ENCODE data around the gene GPR15.
"Not testable (repeated sequence)": the region's sequence is repeated elsewhere in the genome, so short reads cannot be mapped to it uniquely, and the experiment has no call there.

The GPR15 gene

DNA sequence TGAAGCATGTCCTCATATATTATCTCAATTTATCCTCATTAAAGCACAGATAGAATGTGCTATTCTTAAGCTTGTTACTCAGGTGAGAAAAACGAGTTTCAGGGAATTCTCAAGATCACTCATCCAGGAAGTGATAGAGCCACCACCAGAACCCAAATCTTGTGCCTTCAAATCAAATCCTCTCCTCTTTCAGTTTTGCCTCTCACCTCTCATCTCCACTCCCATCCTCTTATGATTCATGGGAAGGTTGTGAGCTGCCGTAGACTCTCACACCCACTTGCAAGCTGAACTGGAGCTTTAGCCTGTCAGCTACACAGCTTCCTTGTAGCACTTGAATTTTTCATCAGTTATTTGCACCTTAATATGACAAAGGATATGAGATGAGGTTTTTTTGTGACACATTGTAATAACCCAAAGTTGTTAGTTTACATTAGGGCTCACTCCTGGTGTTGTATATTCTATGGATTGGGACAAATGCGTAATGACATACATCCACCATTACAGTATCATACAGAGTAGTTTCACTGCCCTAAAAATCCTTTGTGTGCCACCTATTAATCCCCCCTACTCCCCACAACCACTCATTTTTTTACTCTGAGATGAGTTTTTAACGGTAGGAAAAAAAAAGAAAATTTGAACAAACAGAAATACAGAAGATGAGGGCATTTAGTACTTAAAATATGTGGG, 25.7 kb downstream of the GPR15 start:
- DNase-seq: no peak

DNA sequence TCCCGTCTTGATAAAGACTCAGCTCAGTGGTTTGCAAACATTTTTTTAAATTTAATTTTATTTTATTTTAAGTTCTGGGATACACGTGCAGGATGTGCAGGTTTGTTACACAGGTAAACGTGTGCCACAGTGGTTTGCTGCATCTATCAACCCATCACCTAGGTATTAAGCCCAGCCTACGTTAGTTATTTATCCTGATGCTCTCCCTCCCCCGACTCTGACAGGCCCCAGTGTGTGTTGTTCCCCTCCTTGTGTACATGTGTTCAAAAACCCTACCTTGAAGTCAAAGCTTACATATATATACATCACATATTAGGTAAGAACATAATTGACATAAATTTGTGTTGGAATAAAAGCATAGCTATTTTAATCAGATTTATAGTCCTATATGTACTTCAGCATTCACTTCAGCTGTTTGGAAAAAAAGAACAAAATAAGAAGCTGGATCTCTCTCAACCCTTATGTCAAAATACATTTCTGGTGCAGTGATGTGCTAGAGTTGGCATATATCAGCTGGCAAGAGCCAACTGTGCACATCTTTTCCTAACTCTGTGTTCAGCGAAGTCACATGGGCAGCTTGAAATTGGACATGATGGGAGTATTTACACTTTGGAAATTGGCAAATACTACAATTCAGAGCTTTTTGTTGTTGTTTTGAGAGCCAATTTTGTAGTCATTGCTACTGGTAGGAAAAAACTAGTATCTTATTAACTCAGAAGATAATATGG, 26.5 kb downstream of the GPR15 start:
- DNase-seq: no peak

DNA sequence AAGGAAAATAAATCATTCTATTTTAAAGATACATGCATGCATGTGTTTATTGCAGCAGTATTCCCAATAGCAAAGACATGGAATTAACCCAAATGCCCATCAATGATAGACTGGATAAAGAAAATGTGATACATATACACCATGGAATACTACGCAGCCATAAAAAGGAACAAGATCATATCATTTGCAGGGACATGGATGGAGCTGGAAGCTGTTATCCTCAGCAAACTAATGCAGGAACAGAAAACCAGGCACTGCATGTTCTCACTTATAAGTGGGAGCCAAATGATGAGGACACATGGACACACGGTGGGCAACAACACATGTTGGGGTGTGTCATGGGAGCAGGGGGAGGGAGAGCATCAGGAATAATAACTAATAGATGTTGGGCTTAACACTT, 28.0 kb downstream of the GPR15 start:
- not testable (repeated sequence) for DNase-seq

DNA sequence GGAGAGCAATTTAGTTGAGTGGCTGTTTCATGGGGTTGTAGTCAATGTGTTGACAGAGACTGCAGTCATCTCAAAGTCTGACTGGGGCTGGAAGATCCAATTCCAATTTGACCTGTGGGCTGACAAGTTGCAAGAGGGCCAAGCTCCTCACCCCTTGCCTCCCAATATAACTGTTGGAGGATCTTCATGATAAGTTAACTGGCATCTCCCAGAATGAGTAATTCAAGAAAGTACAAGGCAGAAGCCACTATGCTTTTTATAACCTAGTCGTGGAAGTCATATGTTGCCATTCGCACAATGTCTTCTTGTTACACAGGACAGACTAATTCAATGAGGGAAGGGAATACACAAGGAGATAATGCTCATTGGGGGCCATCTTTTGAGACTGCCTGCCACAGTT, 29.1 kb downstream of the GPR15 start:
- no peak for DNase-seq

DNA sequence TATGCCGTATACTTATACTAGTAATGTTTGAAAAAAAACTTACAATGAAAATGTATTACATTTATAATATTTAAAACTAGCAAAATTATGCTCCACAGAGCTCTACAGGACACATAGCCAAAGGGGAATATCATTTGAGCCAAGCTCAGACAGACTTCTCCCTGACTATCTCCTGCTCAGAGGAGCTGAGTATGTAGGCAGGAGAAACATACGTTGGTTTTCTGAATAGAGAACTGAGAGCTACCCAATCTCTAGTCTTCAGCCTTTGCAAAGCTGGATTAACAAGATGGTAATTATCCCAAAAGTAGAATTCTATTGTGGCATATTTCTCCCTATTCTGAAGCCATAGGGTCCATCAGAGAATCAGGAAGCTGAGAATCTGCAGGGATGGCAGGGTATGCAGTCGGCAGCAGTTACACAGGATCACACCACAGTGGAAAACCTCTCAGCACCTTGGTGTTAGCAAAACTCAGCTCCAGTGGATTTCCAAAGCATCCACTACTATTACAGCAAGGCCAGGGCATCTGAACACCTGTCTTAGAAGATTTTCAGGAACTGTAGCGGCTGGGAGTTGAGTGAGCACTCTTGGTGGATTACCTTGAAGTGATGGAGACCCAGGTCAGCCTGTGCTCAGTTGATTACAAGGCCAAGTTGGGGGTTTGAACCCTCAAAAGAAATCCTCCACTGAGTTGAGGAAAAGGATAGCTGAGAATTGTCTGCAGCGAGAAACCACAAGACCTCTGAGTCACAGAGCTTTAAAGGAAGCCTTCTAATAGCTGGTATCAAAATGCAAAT, 30.1 kb downstream of the GPR15 start:
- DNase-seq: no peak

DNA sequence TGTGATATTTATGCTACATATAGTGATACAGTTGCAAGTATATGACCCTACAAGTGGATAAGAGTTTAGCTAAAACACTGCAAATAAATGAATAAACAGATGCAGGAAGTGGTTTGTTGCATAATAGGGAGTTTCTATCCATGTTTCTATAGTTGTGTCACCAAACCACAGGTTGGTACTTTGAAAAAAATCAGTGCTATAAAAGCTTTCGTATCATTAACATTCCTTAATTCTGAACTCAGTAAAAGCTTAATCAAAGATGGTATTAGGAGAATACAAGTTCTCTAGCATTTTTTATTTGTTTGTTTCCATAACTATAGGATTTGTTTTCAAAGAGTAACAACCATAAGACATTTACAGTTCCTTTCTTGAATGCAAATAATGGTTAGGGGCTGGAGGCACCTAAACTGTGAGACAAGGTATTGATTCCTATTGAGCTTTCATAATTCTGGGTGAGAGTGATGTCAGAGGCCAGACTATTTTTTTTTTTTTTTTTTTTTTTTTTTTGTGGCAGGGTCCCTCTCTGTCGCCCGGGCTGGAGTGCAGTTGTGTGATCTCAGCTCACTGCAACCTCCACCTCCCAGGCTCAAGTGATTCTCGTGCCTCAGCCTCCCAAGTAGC, 32.0 kb downstream of the GPR15 start:
- DNase-seq: no peak

DNA sequence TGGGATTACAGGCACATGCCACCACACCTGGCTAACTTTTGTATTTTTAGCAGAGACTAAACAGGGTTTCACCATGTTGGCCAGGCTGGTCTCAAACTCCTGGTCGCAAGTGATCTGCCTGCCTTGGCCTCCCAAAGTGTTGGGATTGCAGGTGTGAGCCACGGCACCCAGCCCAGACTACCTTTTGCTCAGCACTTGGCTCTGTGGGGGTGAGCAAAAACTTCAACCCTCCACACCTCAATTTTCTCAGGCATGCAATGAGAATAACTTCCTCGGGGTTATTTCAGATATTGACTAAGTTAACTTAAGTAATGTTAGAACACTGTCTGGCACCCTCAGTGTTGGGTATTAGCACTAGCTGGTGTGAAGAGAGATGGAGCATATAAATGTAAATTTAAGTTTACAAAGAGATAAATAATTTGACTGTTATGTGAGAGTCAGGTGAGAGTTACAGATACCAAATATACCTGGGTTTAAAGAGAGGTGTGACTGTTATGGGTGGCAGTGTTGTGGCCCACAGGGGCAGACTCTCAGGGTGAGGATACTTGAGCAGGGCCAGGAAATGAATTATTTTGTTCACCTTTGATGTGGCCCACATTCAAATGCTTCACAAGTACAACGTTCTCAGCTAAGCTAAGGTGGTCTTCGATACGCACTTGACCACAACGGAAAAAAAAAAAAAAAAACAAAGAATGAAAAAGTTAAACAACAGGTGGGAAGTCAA, 32.7 kb downstream of the GPR15 start:
- DNase-seq: no peak

GRCh38 chr3:98565237-98565643, 33.5 kb downstream of the GPR15 start:
- DNase-seq: no peak

- no peak for DNase-seq
These were observed 34.1 kb downstream of the GPR15 start for GRCh38 chr3:98565843-98566242.

DNA sequence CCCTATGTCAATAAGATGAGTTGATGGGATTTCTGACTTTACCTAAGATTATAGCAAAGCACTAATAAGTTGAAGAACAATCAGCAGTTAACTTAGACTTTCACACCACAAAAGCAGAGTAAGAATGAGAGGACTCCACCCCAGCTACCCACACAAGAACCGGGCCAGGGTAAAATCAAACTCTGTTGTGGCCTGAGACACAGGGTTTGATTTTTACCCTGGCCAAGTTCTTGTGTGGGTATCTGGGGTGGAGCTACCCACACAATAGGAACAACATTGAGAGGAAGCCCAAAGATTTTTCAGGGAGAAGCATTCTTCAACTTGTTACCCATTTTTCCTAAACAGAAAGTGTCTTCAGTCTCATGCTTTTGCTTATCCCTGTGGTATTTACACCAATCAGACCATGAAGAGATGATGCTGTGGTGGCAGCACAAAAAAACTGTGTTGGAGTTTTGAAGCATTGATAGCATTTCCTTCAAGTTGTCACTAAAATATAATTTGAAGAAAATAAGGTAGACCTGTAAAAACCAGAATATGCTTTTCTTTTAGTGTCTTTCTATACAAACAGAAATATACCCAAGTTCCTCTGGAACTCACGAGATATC, 36.0 kb downstream of the GPR15 start:
- DNase-seq: no peak

GRCh38 chr3:98568402-98568801, 36.6 kb downstream of the GPR15 start:
- DNase-seq: no peak

DNA sequence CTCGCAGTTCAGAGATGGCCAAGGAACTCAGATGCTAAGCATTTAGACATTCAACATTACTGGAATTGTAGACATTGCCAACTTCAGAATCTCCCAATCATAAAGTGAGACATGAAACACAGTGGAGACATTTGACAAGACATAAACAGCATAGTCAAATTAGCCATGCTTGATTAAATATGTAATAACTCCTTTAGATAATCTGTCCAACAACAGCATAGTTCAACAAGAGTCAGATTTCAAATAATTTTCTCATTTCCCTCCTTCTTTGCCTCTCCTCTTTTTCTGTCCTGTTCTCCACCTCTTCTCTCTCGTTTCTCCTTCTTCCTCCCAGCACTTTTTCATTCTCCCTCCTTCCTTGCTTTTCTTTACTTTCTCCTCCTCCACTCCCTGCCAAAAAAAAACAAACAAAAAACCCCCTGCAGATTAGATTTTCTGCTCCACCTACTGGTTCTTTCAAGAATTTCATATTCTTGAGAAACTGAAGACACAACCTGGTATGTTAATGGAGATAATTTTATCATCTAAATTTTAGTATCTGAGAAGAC, 41.5 kb downstream of the GPR15 start:
- peak in 1 of 51 donors; percentile 23 for DNase-seq

DNA sequence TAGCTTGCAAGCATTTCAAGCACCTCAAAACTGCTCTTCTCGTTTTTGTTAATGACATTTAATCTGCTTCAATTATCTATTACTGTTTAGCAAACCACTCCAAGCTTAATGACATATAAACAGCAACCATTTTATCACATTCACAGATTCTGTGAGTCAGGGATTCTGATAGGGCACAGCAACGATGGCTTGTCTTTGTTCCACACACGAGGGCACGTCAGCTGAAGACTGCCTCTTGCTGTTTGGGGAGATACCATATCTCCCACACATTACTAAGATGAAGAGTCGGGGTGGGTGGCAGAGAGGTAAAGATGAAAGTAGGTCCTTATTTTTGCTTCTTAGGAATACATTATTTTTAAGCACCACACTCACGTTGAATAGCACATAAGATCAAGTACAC, 42.4 kb downstream of the GPR15 start:
- peak in 1 of 51 donors; percentile 38 for DNase-seq

- no peak for DNase-seq
These were observed 45.6 kb downstream of the GPR15 start for GRCh38 chr3:98577178-98577895.

DNA sequence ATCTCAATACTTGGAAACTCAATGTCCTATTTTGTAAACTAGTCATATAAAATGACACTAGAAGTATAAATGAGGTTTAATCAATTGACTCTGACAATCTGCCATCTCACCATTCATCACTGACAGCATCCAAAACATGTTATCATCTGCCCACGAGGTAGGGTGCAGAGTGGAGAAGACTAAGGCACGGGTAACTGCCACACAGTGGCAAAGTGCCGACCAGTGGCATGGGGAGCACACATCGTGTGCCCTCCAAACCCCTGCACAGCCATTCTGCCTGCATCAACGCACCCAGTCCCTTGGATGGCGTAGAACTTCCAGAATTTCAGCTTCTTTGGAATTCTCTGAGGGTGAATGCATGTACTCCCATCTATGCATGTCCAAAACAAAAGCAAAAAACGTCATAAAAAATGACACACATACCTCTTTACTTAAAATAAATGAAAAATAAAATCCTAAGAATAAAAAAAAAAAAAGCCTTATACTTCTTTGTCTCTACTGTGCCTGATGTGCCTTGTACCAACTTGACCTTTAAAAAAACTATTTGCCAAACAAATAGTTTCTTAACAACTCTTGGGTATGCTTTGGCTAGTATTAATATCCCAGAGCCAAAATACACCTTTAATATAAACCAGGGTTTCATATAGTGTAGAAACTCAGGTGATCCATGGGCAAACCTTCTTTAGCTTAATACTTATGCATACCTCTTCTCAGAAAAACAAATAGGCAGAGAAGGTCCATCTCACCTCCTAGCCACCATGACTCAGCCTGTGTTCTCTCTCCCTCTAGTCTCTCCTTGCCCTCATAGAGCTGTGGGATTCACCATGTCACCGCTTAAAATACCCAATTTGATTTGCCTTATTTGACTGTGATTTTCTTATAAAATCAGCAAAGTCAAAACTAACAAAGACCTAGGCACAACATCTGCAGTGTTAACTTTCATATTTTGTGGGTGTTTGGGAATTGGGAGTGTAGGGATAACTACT, 48.9 kb downstream of the GPR15 start:
- peak in 2 of 51 donors; percentile 3 to 54 for DNase-seq

GRCh38 chr3:98581474-98581873, 49.7 kb downstream of the GPR15 start:
- peak in 10 of 51 donors; percentile 7 to 70 (median 16) for DNase-seq

GRCh38 chr3:98582042-98582441, 50.3 kb downstream of the GPR15 start:
- DNase-seq: no peak

DNA sequence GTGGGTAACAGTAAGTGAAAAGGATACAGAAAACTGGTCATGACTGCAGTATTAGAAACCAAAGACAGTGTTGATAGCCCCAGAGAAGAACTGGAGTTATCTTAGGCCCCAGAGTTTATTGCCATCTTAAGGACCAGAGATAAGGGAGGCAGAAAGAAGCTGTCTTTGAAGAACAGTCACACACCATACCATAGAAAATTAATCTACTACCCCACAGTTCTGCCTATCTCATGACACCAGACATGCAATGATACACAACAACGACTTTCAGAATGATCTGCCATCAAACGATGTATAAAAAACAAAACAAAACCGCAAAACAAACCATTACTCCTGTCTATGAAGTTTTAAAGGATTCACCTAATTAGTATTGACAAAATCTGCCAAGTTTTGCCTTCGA, 52.0 kb downstream of the GPR15 start:
- DNase-seq: no peak

Measured in hypothalamus (tissue), 51 donors.